AG08396 (cell line): Measurements from ENCODE around the gene ZNF558.
"Not testable (repeated sequence)": the region's sequence is repeated elsewhere in the genome, so short reads cannot be mapped to it uniquely, and the experiment has no call there.

ENCODE experiments used
- DNase-seq: peaks from one replicate; pipeline ENCODE4 v3.0.0; 2012; ENCODE audit warnings: low spot score, mixed read lengths

The ZNF558 gene

GRCh38 chr19:8794823-8795222, 37.3 kb downstream of the ZNF558 start:
- DNase-seq: no peak

DNA sequence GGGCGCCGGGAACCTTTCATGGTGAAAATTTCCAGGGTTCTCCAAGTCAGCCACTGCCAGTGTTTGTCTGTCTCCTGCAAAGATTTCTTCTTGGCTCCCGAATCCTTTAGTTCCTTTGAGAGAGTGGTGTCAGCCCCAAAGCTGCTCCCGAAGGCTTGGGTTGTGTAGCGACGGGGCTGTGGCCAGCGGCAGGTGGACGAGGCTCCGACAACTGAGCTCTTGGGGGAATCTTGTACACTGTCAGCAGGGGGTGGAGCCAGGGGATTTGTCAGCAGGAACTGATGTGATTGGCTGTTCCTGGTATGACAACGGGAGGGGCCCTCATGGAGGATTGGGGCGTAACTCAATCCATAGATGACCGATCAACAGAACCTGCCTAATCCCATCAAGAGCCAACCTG, 58.5 kb downstream of the ZNF558 start:
- not testable (repeated sequence) for DNase-seq

- not testable (repeated sequence) for DNase-seq
Measured at GRCh38 chr19:8769265-8769664, 62.8 kb downstream of the ZNF558 start.

DNA sequence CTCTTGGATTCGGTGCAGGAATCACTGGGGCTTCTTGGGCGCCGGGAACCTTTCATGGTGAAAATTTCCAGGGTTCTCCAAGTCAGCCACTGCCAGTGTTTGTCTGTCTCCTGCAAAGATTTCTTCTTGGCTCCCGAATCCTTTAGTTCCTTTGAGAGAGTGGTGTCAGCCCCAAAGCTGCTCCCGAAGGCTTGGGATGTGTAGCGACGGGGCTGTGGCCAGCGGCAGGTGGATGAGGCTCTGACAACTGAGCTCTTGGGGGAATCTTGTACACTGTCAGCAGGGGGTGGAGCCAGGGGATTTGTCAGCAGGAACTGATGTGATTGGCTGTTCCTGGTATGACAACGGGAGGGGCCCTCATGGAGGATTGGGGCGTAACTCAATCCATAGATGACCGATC, 64.8 kb downstream of the ZNF558 start:
- DNase-seq: not testable (repeated sequence)
